Hindlimb muscle (tissue), 1 donor: ENCODE measurements around the gene PTPRE. TPM values are rescaled to one million over a fixed set of nuclear protein-coding genes. Genes with fewer than 3 reads are reported as not detected.

Source experiments
- DNase-seq: peaks from one replicate; pipeline ENCODE4 v3.0.0-alpha.2; 2013
- polyA plus RNA-seq: library from polyadenylated mRNA; unstranded; fragments of 120-200 nt; gene quantifications from one replicate; pipeline ENCODE4 v1.2.1, GENCODE V29; 2013; ENCODE audit not compliant: insufficient read length

Gene PTPRE
- polyA plus RNA-seq, 1 donor: 5.5 TPM

DNA sequence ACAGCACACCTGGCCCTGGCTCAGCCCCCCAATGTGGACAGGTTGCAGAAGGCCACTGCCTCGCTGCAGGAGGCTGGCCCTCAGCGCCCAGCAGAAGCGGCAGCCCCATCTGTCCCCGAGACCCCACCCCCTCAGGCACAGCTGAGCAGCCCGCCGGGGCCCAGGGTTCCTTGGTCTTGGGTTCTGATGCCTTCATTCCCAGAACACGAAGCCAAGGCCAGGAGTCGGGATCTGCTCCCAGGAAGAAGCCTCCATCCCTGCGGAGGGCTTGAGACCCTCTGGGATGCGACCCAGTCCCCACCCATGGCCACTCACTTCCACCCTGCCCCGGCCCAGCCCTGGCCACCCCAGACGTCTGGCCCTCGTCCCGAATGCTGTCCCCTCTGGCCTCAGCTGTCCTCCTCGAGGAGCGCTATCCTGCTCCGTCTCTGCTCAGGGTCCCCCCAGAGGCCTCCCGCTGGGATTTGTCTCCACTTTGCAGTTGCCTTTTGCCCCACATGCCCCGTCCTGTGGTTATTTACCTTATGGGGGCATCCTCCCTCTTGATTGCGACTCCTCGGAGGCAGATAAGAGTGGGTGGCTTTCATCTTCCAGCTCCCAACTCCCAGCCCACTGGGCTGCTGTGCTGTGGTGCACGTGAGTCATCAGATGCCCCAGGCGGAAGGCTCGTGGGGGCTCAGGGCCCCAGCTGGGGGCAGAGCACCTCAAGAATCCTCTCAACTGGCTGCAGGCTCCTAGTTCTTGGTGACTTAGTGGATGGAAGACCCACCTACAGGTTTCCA is 121.8 kb downstream of the PTPRE start:
- DNase-seq: no peak

DNA sequence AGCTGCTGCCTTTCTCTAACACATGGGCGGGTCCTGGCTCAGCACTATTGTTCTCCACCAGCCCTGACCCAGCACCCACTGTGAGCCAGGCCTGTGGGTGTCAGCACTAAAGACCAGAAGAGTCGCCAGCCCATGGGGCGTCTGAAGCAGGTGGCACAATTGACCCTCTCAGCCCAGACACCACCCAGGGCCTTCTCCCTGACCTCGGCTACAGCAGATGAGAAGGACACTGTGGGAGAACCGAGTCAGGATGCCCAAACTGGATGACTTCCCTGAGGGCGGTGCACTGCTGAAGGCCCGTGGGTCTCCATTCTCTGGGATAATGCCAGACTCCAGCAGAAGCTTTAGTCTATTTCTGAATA is 122.4 kb downstream of the PTPRE start:
- no peak for DNase-seq

DNA sequence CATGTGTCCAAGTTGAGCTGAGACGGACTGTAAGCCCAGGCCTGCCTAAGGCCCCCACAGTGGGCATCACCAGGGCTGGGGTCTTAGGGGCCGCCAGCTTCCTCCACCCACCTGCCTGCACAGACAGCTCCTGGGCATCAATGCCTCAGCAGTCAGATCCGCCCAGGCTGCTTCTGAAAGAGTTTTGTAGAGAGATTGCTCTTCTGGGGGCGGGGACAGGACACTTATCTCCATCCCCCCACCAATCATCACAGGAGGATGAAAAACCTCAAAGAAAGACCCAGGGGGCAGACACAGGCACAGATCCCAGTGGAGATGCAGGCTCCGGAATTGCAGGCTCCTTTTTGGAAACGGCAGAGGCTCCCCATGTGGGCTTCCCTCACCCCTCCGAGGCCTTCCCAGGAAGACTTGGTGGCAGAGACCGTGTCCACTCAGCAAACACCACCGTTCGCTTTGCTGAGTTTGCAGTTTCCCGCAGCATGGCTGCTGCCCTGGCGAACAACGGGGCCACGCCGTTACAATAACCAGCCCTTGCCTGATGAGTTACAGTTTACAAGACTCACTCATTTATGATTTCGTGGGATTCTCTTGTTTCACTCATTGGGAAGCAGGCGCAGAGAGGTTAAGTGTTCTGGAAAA is 122.9 kb downstream of the PTPRE start:
- DNase-seq: no peak

GRCh38 chr10:128030498-128031072 is 123.7 kb downstream of the PTPRE start:
- no peak for DNase-seq

DNA sequence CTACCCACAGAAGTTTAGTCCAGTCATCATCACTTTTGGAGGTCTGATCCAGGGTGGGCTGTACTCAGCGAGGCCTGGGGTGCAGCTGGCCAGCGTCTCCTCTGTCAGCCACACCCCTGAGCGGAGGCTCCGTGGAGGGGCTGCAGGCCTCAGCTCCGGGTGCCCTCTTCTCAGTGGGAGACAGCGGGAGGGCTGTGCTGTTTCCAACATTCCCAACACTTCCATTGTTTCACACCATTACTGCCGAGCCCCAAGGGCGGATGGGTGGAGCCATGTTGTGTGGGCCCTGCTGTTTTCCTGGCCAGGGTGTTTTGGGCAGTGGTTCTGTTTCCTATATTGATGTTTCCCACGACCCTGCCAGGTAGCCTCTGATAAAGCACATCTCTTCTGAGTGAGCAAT is 124.3 kb downstream of the PTPRE start:
- DNase-seq: no peak

DNA sequence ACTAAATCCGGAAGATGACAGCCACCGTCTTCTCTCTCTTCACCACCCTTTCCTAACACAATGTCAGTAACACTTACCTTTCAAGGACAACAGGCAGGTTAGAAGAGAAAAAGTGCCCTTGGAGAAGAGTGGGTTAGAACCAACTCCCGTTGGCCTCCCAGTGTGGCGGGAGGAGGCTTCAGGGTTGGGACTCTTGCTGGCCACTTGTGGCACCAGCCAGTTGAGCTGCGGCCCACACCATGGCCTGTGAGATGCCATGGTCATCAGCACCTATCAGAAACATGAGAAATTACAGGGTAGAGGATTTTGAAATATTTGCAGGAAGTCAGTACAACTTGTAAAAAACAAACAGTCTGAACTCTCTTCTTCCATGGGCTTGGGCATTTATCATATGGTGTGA is 125.6 kb downstream of the PTPRE start:
- no peak for DNase-seq

DNA sequence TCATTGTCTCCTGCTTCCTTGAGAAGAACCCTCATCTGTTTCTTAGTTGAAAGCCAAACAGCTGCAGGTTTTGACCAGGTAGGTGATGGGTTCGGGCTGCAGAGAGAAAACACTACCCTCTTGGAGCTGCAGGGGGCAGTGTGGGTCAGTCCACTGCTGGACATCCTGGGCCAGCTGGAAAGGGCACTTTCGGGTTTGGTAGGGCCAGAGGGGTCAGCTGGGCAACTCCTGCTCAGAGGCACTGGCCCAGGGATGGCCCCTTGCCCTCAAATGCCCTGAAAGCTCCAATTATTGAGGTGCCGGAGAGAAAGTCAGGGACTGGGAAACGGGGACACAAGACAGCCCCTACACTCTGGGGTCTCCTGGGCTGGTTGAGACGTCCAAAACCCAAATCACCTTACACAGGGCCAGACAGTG is 128.7 kb downstream of the PTPRE start:
- no peak for DNase-seq

DNA sequence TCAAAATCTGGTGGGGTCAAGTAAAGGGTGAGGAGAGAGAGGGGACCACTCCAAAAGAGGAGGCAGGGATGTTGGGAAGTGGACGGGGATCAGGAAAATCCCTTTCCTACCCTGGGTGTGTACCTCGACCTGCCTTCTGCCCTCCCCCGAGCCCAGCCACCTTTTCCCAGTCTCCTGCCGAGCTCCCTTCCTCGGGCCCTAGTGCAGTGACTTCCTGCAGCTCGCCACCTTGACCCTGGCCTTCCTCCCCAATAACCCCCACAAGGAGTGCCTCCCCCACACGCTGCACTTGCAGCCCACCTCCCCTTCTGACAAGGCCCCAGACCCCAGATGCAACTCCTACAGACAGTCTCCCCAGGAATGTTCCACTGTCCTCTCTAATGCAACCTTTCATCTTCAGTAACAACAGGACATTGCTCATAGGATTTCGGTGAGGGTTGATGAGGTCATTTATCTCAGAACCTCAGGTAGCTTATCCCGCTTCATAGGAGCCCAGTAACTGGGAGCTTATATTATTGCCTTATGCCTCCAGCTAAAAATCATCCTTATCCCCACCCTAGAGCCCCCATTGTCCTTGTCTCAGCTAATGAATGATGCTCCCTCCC is 129.2 kb downstream of the PTPRE start:
- no peak for DNase-seq

- DNase-seq: no peak
These were observed 130.0 kb downstream of the PTPRE start for GRCh38 chr10:128036746-128037543.

DNA sequence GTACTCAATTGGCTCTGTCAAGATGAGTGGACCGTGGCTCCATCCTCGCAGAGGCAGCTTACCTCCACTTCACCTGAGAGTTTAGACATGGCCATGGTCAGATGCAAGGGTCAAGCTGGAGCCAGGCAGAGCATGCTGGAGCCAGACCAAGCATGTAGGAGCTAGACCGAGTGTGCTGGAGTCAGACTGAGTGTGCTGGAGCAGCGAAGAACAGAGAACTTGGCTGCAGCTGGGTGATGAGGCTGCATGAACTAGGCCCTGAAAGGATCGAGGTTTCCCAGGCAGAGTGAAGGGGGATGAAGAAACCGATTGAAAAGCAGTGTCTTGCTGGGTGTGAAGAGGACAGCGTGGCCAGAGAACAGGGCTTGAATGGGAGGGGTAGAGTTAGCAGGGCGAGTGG is 133.2 kb downstream of the PTPRE start:
- no peak for DNase-seq

DNA sequence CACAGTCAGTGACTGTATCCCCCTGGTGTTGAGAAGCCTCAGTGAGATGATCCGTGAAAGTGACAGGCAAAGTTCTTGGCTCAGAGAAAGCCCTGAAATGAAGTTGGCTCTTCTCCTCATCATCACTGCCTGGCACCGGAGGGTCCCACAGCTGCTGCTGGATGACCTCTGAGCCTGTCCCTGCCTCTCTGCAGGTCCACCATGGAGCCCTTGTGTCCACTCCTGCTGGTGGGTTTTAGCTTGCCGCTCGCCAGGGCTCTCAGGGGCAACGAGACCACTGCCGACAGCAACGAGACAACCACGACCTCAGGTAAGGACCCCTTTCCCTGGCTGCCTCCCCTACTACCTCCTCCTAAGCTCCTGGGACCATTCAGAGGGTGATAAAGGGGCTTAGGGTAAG is 133.8 kb downstream of the PTPRE start:
- DNase-seq: no peak

- no peak for DNase-seq
These were observed 135.3 kb downstream of the PTPRE start for GRCh38 chr10:128042131-128042610.

DNA sequence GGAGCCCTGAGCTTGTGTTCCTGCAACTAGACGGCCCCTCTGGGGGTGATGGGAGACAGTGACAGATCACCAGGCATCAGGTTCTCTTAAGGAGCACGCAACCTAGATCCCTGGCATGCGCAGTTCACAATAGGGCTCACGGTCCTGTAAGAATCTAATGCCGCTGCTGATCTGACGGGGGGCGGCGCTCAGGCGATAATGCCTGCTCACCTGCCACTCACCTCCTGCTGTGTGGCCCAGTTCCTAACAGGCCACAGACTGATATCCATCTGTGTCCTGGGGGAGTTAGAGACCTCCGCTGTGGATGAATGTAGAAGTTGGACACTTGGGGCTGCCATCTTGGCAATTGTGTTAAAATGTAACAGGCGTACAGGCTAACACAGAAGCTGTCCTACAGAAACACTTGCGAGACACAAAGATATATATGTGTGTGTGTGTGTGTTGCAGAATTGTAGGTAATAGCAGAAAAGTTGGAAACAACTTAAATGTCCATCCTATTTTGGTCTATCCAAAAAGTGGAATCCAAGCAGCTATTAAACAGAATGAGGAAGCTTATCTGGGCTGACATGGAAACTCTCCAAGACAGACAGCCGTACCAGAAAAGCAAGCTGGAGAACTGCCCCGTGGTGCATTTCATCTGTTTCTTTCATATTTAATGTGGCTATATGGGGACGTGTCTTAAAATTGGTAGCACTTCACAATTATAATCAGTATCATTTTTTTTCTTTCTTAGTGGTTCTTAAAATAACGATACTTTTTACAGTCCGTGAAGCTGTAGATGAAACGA is 136.5 kb downstream of the PTPRE start:
- DNase-seq: no peak

DNA sequence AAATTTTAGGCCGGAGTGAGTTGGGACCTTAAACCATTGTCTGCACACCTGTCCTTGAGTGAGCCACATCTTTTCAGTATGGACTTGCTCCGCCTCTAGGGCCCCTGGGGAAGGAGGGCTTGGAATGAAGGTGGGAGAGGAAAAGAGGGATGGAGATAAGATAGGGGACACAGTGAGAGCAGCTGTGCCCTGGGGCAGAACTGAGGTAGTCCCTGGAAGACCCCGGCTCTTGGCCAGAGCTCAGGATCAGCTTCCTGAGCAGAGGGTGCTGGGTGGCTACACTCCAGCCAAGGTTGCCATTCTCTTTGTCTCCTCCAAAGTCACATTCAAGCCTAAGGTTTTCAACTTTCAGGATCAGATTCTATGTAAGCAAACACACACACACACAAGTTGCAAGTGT is 137.3 kb downstream of the PTPRE start:
- no peak for DNase-seq

- no peak for DNase-seq
These were observed 138.3 kb downstream of the PTPRE start for GRCh38 chr10:128044961-128045832.

- no peak for DNase-seq
These were observed 138.9 kb downstream of the PTPRE start for GRCh38 chr10:128045833-128046120.

GRCh38 chr10:128046156-128046952 is 139.5 kb downstream of the PTPRE start:
- DNase-seq: no peak

DNA sequence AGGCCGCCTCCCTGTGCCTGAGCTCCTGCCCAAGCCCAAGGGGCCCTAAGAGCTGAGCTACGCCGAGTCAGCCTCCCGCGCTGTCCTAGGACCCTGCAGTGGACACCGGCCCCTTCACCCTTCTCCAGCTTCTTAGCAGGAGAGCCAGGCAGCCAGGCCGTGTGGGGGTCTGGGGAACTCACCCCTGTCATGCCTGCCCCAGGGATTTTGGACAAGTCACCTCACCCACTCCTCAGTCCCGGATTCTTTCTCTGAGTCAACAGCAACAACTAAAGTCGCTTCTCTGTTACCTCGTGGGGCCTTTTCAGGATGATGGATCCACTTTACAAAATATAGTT is 140.0 kb downstream of the PTPRE start:
- no peak for DNase-seq

- peak; percentile 28 for DNase-seq
These were observed 140.4 kb downstream of the PTPRE start for GRCh38 chr10:128047351-128047750.
